HG03097 (cell line): ENCODE results near the gene REEP5.
"Not testable (repeated sequence)": the region's sequence is repeated elsewhere in the genome, so short reads cannot be mapped to it uniquely, and the experiment has no call there.

Source experiments
- ATAC-seq: cut with Tn5 transposase; IDR thresholded peaks from one replicate; pipeline ENCODE4 v1.9.1; 2021; ENCODE audit not compliant: unreplicated experiment, low FRiP score

REEP5 gene

GRCh38 chr5:112892776-112893175 is 29.3 kb downstream of the REEP5 start:
- ATAC-seq: no peak

DNA sequence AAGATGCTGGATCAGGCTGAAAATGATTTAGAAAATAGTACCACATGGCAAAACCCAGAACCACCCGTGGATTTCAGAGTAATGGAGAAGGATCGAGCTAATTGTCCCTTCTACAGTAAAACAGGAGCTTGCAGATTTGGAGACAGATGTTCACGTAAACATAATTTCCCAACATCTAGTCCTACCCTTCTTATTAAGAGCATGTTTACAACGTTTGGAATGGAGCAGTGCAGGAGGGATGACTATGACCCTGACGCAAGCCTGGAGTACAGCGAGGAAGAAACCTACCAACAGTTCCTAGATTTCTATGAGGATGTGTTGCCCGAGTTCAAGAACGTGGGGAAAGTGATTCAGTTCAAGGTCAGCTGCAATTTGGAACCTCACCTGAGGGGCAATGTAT is 30.0 kb downstream of the REEP5 start:
- not testable (repeated sequence) for ATAC-seq

GRCh38 chr5:112886975-112887374 is 35.1 kb downstream of the REEP5 start:
- no peak for ATAC-seq

GRCh38 chr5:112885001-112885400 is 37.0 kb downstream of the REEP5 start:
- ATAC-seq: no peak

- no peak for ATAC-seq
These were observed 38.8 kb downstream of the REEP5 start for GRCh38 chr5:112883192-112883591.

GRCh38 chr5:112880219-112880964 is 41.6 kb downstream of the REEP5 start:
- ATAC-seq: no peak

DNA sequence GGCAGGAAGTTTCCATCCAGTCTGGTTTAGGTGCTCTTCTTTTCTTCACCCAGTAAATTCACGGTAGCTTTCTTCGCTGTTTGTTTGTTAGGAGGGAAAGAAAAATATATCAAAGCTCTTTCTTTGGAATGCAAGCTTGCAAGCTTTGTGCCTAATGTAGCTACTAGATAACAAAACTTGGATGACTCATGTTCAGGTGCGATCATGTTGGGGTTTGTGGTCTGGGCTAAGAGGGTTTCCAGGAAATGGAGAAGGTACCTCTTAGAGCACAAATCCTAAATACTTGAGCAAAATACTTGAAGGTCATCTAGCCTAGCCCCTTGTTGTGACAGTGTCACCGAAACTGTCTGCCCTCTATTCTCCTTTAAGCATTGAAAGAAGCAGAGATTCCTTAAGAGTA is 43.3 kb downstream of the REEP5 start:
- no peak for ATAC-seq

GRCh38 chr5:112878101-112878500 is 43.9 kb downstream of the REEP5 start:
- ATAC-seq: no peak

GRCh38 chr5:112876362-112876761 is 45.7 kb downstream of the REEP5 start:
- ATAC-seq: no peak

DNA sequence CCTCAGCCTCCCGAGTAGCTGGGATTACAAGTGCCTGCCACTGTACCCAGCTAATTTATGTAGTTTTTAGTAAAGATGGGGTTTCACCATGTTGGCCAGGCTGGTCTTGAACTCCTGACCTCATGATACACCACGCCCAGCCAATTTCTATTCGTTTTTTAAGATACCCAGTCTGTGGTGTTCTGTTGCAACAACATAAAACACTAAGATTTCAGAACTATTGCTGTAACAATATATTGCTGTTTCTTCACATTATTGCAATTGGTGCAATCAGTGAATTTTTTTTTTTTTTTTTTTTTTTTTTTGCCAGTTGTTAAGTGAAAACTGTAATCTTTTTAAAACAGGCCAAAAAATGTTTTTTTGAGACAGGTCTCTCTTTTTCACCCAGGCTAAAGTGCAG is 51.1 kb downstream of the REEP5 start:
- no peak for ATAC-seq

DNA sequence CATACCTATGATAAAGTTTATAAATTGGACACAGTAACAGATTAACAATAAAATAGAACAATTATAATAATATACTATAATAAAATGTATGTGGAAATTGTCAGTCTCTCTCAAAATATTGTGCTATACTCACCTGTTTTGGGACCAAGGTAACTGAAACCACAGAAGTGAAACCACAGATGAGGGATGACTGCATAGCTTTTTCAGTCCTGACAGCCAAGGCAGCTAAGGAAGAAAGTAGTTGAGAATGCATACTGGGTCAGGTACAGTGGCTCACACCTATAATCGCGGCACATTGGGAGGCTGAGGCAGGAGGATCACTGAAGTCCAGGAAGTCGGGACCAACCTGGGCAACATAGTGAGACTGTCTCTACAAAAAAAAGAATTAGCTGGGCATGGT is 52.1 kb downstream of the REEP5 start:
- no peak for ATAC-seq

DNA sequence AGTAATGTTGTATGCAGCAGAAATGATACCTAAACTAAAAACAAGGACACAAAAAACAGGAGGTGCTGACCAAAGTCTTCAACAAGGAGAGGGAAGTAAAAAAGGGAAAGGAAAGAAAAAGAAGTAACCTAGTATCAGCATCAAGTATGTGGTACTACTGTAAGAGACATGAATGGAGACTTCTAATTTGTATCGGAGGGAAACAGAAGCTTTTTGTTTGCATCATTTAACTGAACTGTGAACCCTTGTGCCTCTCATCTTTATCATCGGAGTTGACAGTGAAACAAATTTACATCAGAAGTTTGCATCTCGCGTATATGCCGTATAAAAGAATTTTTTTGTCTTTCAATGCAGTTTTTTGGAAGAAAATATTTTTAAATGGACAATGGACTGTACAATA is 54.6 kb downstream of the REEP5 start:
- no peak for ATAC-seq

DNA sequence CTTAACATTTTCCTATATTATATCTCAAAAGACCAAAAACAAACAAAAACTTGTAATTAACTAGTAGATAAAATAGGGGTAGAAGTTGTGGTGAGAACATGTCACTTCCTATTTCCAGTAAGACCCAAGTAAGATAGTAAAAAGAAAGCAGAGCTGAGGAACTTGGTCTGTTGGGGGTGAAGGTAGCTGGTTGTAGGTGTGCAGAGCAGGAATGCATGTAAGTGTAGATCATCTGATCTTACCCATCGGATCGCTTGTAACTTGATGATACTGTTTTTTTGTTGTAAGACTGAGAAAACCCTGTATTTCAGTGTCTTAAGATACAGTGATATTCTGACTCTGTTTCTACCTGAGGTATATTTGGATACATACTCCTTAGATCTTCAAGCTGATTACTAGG is 55.3 kb downstream of the REEP5 start:
- ATAC-seq: no peak

DNA sequence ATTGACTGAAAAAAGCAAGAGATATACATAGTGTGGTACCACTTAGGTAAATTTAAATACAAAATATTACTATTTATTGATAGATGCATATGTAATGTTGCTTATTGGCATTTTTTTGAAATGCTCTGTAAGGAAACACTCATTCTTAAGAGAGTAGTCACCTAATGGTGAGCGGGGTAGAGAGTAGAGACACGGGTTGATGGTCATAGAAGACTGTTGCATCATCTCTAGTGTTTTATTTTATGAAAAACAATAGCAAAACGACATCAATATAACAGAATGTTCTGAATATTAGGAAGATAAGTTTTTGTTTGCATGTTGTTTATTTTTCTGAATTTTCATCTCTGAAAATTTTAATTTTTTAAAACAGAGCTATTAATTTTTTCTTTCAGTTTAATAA is 56.9 kb downstream of the REEP5 start:
- no peak for ATAC-seq

DNA sequence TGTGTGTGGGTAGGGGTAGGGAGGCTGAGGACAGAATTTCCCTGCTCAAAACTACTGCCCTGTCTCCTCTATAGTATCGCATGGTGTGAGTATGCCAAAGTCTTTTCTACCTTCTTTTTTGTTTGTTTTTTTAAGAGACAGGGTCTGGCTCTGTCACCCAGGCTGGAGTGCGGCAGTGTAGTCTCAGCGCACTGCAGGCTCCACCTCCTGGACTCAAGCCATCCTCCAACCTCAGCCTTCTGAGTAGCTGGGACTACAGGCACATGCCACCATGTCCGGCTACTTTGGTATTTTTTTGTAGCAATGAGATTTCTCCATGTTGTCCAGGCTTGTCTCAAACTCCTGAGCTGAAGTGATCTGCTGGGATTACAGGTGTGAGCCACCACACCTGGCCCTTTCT is 58.5 kb downstream of the REEP5 start:
- ATAC-seq: no peak

- no peak for ATAC-seq
These were observed 59.9 kb downstream of the REEP5 start for GRCh38 chr5:112862085-112862484.

- ATAC-seq: no peak
These were observed 60.4 kb downstream of the REEP5 start for GRCh38 chr5:112861638-112861985.

- peak; percentile 98 for ATAC-seq
These were observed 60.9 kb downstream of the REEP5 start, which contains the start of gene SRP19 for GRCh38 chr5:112860929-112861637. TSS of gene SRP19 (plus strand) at chr5:112861287. CDS start at chr5:112861377, 90 bp downstream.

DNA sequence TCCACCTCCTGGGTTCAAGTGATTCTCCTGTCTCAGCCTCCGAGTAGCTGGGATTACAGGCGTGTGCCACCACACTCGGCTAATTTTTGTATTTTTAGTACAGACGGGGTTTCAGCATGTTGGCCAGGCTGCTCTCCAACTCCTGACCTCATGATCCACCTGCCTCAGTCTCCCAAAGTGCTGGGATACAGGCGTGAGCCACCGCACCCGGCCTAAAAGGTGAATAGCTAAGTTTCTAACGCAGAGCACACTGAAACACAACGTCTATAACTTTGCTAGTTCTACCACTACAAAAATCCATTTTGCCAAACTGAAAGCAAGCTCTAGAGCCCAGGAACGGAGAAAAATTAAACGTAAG is 61.5 kb downstream of the REEP5 start:
- ATAC-seq: not testable (repeated sequence)

GRCh38 chr5:112857866-112858265 is 64.2 kb downstream of the REEP5 start:
- ATAC-seq: no peak

GRCh38 chr5:112854651-112855050 is 67.4 kb downstream of the REEP5 start:
- ATAC-seq: no peak

- no peak for ATAC-seq
These were observed 72.1 kb downstream of the REEP5 start for GRCh38 chr5:112849912-112850311.
